Measurements from ENCODE around the gene ENOX2.
"Not testable (repeated sequence)": the region's sequence is repeated elsewhere in the genome, so short reads cannot be mapped to it uniquely, and the experiment has no call there.

ENOX2 gene

GRCh38 chrX:130825525-130825924 is 77.5 kb downstream of the ENOX2 start:
- no peak for DNase-seq (ENCODE audit: low spot score)

- DNase-seq (ENCODE audit: low spot score), result not testable (repeated sequence)
These were observed 83.6 kb downstream of the ENOX2 start for GRCh38 chrX:130819367-130819766.

GRCh38 chrX:130813932-130814331 is 89.1 kb downstream of the ENOX2 start:
- DNase-seq (ENCODE audit: low spot score), result not testable (repeated sequence)

- DNase-seq (ENCODE audit: low spot score), result no peak
These were observed 92.4 kb downstream of the ENOX2 start for GRCh38 chrX:130810561-130810960.

- DNase-seq (ENCODE audit: low spot score), result no peak
These were observed 97.1 kb downstream of the ENOX2 start for GRCh38 chrX:130805903-130806302.

- DNase-seq (ENCODE audit: low spot score), result no peak
These were observed 99.5 kb downstream of the ENOX2 start for GRCh38 chrX:130803537-130803936.

- no peak for DNase-seq (ENCODE audit: low spot score)
These were observed 101.1 kb downstream of the ENOX2 start for GRCh38 chrX:130801901-130802300.

GRCh38 chrX:130799393-130799792 is 103.6 kb downstream of the ENOX2 start:
- no peak for DNase-seq (ENCODE audit: low spot score)

- DNase-seq (ENCODE audit: low spot score), result no peak
These were observed 109.0 kb downstream of the ENOX2 start for GRCh38 chrX:130793975-130794374.

- DNase-seq (ENCODE audit: low spot score), result not testable (repeated sequence)
These were observed 111.1 kb downstream of the ENOX2 start for GRCh38 chrX:130791870-130792269.

- DNase-seq (ENCODE audit: low spot score), result no peak
These were observed 113.2 kb downstream of the ENOX2 start for GRCh38 chrX:130789793-130790192.

- DNase-seq (ENCODE audit: low spot score), result no peak
These were observed 114.0 kb downstream of the ENOX2 start for GRCh38 chrX:130788786-130789581.

- DNase-seq (ENCODE audit: low spot score), result no peak
These were observed 117.0 kb downstream of the ENOX2 start for GRCh38 chrX:130786030-130786429.

GRCh38 chrX:130778773-130779172 is 124.2 kb downstream of the ENOX2 start:
- no peak for DNase-seq (ENCODE audit: low spot score)

- DNase-seq (ENCODE audit: low spot score), result no peak
These were observed 127.2 kb downstream of the ENOX2 start for GRCh38 chrX:130775849-130776248.

GRCh38 chrX:130772776-130773143 is 130.2 kb downstream of the ENOX2 start:
- no peak for DNase-seq (ENCODE audit: low spot score)

- DNase-seq (ENCODE audit: low spot score), result no peak
These were observed 130.8 kb downstream of the ENOX2 start for GRCh38 chrX:130772105-130772775.

- no peak for DNase-seq (ENCODE audit: low spot score)
These were observed 131.4 kb downstream of the ENOX2 start for GRCh38 chrX:130771648-130772047.

GRCh38 chrX:130771230-130771629 is 131.8 kb downstream of the ENOX2 start:
- no peak for DNase-seq (ENCODE audit: low spot score)

- no peak for DNase-seq (ENCODE audit: low spot score)
These were observed 132.4 kb downstream of the ENOX2 start for GRCh38 chrX:130770615-130771014.

GRCh38 chrX:130769835-130770234 is 133.2 kb downstream of the ENOX2 start:
- DNase-seq (ENCODE audit: low spot score), result no peak

- DNase-seq (ENCODE audit: low spot score), result no peak
These were observed 144.9 kb downstream of the ENOX2 start for GRCh38 chrX:130758072-130758471.

- no peak for DNase-seq (ENCODE audit: low spot score)
These were observed 146.8 kb downstream of the ENOX2 start for GRCh38 chrX:130756233-130756632.

- DNase-seq (ENCODE audit: low spot score), result no peak
These were observed 148.7 kb downstream of the ENOX2 start for GRCh38 chrX:130754353-130754752.
